Dedifferentiated amniotic fluid mesenchymal stem cell (primary cell): ENCODE data around the gene SVOP.
A peak's percentile ranks its signal among the peaks of the same experiment; 100 is the strongest.
"Not testable (repeated sequence)": the region's sequence is repeated elsewhere in the genome, so short reads cannot be mapped to it uniquely, and the experiment has no call there.

Source experiments
- DNase-seq: peaks from one replicate; pipeline ENCODE4 v3.0.0-alpha.2; 2016; ENCODE audit errors: extremely low spot score

The SVOP gene, protein sequence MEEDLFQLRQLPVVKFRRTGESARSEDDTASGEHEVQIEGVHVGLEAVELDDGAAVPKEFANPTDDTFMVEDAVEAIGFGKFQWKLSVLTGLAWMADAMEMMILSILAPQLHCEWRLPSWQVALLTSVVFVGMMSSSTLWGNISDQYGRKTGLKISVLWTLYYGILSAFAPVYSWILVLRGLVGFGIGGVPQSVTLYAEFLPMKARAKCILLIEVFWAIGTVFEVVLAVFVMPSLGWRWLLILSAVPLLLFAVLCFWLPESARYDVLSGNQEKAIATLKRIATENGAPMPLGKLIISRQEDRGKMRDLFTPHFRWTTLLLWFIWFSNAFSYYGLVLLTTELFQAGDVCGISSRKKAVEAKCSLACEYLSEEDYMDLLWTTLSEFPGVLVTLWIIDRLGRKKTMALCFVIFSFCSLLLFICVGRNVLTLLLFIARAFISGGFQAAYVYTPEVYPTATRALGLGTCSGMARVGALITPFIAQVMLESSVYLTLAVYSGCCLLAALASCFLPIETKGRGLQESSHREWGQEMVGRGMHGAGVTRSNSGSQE

GRCh38 chr12:109020796-109021380, at the start of gene SVOP:
Gene SVOP (minus strand): TSS chr12:109021068. CDS start chr12:109020868, 200 bp downstream.
- peak; percentile 61 for DNase-seq

DNA sequence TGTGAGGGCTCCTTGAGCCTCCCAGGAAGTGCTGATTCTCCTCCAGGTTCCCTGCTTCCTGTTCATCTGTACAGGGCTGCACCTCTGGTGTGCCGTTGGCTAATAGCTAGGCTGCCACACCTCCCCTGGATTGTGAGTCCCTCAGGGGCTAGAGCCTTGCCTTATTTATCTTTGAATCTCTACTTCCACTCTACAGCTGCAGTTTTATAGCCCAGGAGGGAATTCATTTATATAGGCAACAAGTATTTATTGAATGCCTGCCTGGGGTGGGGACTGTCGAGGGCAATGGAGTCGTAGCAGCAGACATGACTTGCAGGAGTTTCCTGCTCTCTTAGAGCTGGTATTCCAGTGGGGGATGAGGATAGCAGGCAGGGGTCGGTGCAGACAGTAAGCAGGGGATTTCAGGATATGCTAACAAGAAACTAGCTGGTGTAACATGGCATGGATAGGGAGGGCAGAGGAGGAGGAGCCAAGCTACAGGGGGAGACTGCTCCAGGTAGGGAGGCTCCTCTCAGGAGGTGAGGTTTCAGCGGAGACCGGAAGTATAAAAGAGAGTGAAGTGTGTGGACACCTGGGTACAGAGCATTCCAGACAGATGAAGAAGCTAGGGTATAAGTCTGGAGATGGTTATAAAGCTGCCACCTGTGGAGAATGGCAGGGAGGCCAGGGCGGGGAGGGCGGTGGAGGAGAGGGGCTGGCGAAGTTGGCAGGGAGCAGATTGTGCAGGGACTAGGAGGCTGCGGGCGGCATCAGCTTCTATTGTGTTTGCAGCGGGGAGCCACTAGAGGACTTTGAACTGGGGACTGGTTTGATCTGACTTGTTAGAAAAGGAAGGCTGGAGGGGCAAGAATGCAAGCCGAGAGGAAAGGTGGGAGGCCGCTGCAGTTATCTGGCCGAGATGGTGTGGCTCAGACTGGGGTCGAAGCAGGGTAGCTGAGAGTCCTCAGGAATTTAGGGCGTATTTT, 48.7 kb upstream of the SVOP start:
- DNase-seq: no peak

- DNase-seq: no peak
Observed at GRCh38 chr12:109065853-109066193, 45.0 kb upstream of the SVOP start.

- no peak for DNase-seq
Observed at GRCh38 chr12:109065154-109065852, 44.4 kb upstream of the SVOP start.

GRCh38 chr12:109064143-109064542, 43.3 kb upstream of the SVOP start:
- no peak for DNase-seq

DNA sequence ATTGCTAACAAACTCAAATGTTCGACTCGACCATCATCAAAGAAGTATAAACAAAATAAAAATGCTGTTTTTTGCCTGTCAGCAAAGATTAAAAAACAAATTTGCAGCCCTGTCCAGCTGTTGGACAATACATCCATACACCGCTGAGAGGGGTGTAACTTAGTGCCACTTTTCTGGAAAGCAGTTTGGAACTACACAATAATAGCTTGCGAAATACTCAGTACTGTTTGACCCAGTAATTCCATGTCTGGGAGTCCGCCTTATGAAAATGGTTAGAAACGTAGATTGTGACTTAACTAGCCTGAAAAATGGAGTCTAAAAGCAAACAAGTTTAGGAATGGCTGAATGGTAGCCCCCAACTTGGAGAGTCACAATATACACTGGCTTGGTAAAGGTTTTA, 37.9 kb upstream of the SVOP start:
- DNase-seq: no peak

- DNase-seq: no peak
Observed at GRCh38 chr12:109057376-109057775, 36.5 kb upstream of the SVOP start.

DNA sequence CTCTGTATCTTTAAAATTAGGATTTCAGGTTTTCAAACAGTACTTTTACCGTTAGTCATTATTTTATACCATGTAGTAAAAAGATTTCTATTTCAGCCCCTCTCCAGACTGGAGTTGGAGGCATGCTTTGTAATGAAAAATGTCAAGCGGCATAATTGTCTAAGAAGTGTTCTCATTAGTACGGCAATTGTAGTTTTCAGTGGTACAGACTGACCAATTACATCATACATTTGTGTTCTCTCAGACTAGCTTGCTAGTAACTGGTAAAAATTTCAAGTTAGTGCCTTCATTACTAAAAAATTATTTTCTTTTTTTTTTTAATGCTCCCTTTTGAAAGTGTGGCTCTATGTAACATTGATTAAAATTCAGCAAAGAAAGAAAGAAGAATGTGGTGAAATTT, 36.0 kb upstream of the SVOP start:
- DNase-seq: no peak

GRCh38 chr12:109054520-109054919, 33.7 kb upstream of the SVOP start:
- no peak for DNase-seq

DNA sequence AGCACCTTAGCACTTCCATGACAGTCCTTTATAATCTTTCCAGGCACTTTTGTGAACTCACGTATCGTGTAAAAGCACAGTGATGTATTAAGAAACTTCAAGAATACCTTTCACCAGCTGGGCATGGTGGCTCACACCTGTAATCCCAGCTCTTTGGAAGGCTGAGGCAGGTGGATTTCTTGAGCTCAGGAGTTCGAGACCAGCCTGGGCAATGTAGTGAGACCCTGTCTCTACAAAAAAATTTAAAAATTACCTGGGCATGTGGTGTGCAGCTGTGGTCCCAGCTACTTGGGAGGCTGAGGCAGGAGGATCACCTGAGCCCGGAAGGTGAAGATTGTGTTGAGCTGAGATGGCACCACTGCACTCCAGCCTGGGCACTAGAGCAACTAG, 33.3 kb upstream of the SVOP start:
- not testable (repeated sequence) for DNase-seq

GRCh38 chr12:109053382-109054123, 32.7 kb upstream of the SVOP start:
- DNase-seq: no peak

DNA sequence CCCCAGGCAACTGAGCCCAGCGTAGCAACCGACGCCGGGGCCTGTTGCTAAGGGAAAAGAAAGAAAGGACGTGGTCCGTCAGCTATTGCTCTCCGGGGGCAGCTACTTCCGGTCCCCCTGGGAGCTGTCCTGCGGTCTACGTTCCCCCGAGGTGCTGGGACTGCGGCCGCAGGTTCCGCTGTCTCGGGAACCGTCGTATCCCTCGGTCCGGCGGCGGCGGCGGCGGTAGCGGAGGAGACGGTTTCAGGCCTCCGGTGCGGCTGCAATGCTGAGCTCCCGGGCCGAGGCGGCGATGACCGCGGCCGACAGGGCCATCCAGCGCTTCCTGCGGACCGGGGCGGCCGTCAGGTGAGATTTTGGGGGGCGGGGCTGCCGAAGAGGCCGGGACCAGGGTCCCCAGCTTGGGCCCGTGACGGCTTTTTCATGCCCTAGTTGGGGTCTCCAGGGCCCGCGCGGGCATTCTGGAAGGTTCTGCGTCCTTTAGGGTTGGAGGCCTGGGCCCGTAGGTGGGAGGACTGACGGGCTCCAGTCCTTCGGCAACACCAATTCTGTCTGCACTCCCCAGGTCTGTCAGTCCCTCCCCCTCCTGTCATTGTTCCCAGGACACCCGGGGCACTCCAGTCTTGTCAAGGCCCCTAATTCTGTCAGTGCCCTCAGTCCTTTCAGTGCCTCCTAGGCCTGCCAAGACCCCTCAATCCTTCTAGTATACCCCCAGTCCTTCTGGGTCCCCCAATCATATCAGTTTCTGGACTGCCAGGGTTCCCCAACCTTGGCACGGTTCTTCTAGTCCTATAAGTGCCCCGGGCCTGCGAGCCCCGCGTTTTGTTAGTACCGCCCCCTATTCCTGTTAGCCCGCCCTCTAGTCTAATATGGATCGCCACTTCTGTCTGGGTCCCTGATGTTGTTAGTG, 31.8 kb upstream of the SVOP start, which contains the start of gene USP30:
Gene USP30, plus strand, starts transcription at position 163 of the 910 bp plus-strand sequence. Its CDS starts 103 bp downstream, at position 266.
- DNase-seq: peak; percentile 83

DNA sequence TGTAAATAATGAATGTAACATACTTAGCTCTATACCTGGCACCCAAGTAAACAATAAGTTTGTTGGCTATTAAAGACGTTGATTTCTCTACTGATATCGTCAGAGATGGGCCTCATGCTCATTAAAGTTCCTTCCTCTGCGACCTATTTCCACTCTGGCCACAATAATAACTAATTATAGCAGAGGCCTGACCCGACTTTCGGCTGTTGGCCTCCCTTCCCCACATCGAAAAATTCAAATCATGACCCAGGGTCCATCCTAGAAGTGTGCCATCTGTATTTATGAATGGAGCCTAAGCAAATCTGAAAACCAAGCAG, 31.2 kb upstream of the SVOP start:
- no peak for DNase-seq

GRCh38 chr12:109049794-109050193, 28.9 kb upstream of the SVOP start:
- not testable (repeated sequence) for DNase-seq

DNA sequence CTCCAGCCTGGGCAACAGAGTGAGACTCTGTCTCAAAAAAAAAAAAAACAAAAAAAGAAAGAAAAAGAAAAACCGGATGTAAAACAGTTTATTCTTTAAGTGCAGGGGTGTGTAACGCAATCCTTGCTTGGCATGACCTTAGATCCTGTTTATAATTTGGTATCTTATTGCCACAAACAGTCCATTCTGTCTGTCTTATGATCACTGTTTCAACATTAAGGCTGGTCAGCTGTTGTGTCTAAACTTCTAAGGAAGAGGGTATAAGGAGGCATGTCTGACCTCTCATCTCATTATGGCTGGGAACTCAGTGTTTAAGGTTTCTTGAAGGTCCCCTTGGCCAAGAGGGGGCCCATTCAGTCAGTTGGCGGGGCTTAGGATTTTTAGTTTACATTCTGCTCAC, 27.8 kb upstream of the SVOP start:
- DNase-seq: not testable (repeated sequence)

- no peak for DNase-seq
Observed at GRCh38 chr12:109047081-109047805, 26.4 kb upstream of the SVOP start.

GRCh38 chr12:109044241-109044640, 23.4 kb upstream of the SVOP start:
- DNase-seq: no peak

- no peak for DNase-seq
Observed at GRCh38 chr12:109036975-109037374, 16.1 kb upstream of the SVOP start.
